Activated CD4-positive, alpha-beta T cell treated with anti-CD3 and anti-CD28 coated beads, Interleukin-2, Interleukin-4, amounts not matched to agents 100 ng/mL and 50 ng/mL, durations not matched to agents 16 hours and 8 hours (primary cell): Measurements from ENCODE around the gene VGLL3.

ENCODE experiments used
- DNase-seq: peaks from one replicate; pipeline ENCODE4 v3.0.0-alpha.2; 2020; ENCODE audit warnings: low spot score

VGLL3 gene

GRCh38 chr3:86949850-86950249 lies 41.1 kb downstream of the VGLL3 start:
- DNase-seq: no peak

GRCh38 chr3:86948822-86949221 lies 42.1 kb downstream of the VGLL3 start:
- DNase-seq: no peak

- no peak for DNase-seq
Measured at GRCh38 chr3:86942206-86942605, 48.7 kb downstream of the VGLL3 start.

- no peak for DNase-seq
Measured at GRCh38 chr3:86938416-86939105, 52.4 kb downstream of the VGLL3 start.

GRCh38 chr3:86937306-86937791 lies 53.6 kb downstream of the VGLL3 start:
- DNase-seq: no peak

GRCh38 chr3:86934851-86935250 lies 56.1 kb downstream of the VGLL3 start:
- no peak for DNase-seq

- DNase-seq: no peak
Measured at GRCh38 chr3:86930831-86931230, 60.1 kb downstream of the VGLL3 start.

- DNase-seq: no peak
Measured at GRCh38 chr3:86930181-86930580, 60.8 kb downstream of the VGLL3 start.

GRCh38 chr3:86929046-86929445 lies 61.9 kb downstream of the VGLL3 start:
- DNase-seq: no peak

- DNase-seq: no peak
Measured at GRCh38 chr3:86923071-86923491, 67.9 kb downstream of the VGLL3 start.

- DNase-seq: no peak
Measured at GRCh38 chr3:86921971-86922680, 68.8 kb downstream of the VGLL3 start.

- no peak for DNase-seq
Measured at GRCh38 chr3:86914670-86915069, 76.3 kb downstream of the VGLL3 start.

- DNase-seq: no peak
Measured at GRCh38 chr3:86913160-86913559, 77.8 kb downstream of the VGLL3 start.

- no peak for DNase-seq
Measured at GRCh38 chr3:86895202-86895601, 95.7 kb downstream of the VGLL3 start.

GRCh38 chr3:86890741-86891396 lies 100.1 kb downstream of the VGLL3 start:
- no peak for DNase-seq
